SK-N-SH treated with all-trans-retinoic acid at 6 μM for 48 hours (cell line): ENCODE results near the gene GSTP1.

Experiments used
- ATAC-seq: fragments of 200-7000 bp; cut with Tn5 transposase; 3 replicates; pipeline ENCODE4 v1.9.1; 2020; ENCODE audit warnings: mild to moderate bottlenecking, moderate library complexity
- BACH2 ChIP-seq: fragments of 250-450 bp; sonication (Bioruptor Pico); IDR thresholded peaks from 2 replicates; pipeline ENCODE4 v1.9.0; 2021; ENCODE audit warnings: mild to moderate bottlenecking, borderline replicate concordance
- CREB5 ChIP-seq: fragments of 250-450 bp; sonication (Bioruptor Pico); IDR thresholded peaks from 2 replicates; pipeline ENCODE4 v1.5.1; 2020; ENCODE audit warnings: low read depth, mild to moderate bottlenecking, moderate library complexity
- CSRNP3 ChIP-seq: fragments of 250-450 bp; sonication (Bioruptor Pico); IDR thresholded peaks from 2 replicates; pipeline ENCODE4 v1.5.1; 2021; ENCODE audit warnings: mild to moderate bottlenecking, moderate library complexity
- ESRRG ChIP-seq: fragments of 250-450 bp; sonication (Bioruptor Pico); IDR thresholded peaks from 2 replicates; pipeline ENCODE4 v1.6.1; 2021; ENCODE audit warnings: mild to moderate bottlenecking
- GLIS3 ChIP-seq: fragments of 250-450 bp; sonication (Bioruptor Pico); IDR thresholded peaks from 2 replicates; pipeline ENCODE4 v1.5.0; 2020; ENCODE audit warnings: mild to moderate bottlenecking, moderate library complexity
- ISL1 ChIP-seq: fragments of 250-450 bp; sonication (Bioruptor Pico); IDR thresholded peaks from 2 replicates; pipeline ENCODE4 v2.1.2; 2022; ENCODE audit warnings: mild to moderate bottlenecking, moderate library complexity
- OSR1 ChIP-seq: fragments of 250-450 bp; sonication (Bioruptor Pico); IDR thresholded peaks from 2 replicates; pipeline ENCODE4 v1.8.0; 2022; ENCODE audit warnings: moderate library complexity, mild to moderate bottlenecking, inconsistent platforms
- PATZ1 ChIP-seq: fragments of 250-450 bp; sonication (Bioruptor Pico); IDR thresholded peaks from 2 replicates; pipeline ENCODE4 v1.8.0; 2020; ENCODE audit warnings: mild to moderate bottlenecking, moderate library complexity, borderline replicate concordance
- POU6F1 ChIP-seq: fragments of 250-450 bp; sonication (Bioruptor Pico); IDR thresholded peaks from 2 replicates; pipeline ENCODE4 v1.8.0; 2021; ENCODE audit warnings: low read depth, mild to moderate bottlenecking, moderate library complexity, borderline replicate concordance
- PPARA ChIP-seq: fragments of 250-450 bp; sonication (Bioruptor Pico); IDR thresholded peaks from 2 replicates; pipeline ENCODE4 v1.5.0; 2020; ENCODE audit warnings: mild to moderate bottlenecking, borderline replicate concordance
- RARB ChIP-seq: fragments of 250-450 bp; sonication (Bioruptor Pico); IDR thresholded peaks from 2 replicates; pipeline ENCODE4 v1.8.0; 2021; ENCODE audit warnings: mild to moderate bottlenecking, moderate library complexity
- SNAI2 ChIP-seq: fragments of 250-450 bp; sonication (Bioruptor Pico); IDR thresholded peaks from 2 replicates; pipeline ENCODE4 v1.5.0; 2020; ENCODE audit warnings: mild to moderate bottlenecking, moderate library complexity
- TCF4 ChIP-seq: fragments of 250-450 bp; sonication (Bioruptor Pico); IDR thresholded peaks from 2 replicates; pipeline ENCODE4 v1.8.0; 2021; ENCODE audit warnings: mild to moderate bottlenecking, moderate library complexity, borderline replicate concordance
- TOX ChIP-seq: fragments of 250-450 bp; sonication (Bioruptor Pico); IDR thresholded peaks from 2 replicates; pipeline ENCODE4 v1.8.0; 2021; ENCODE audit warnings: mild to moderate bottlenecking, moderate library complexity, borderline replicate concordance
- TSHZ2 ChIP-seq: fragments of 250-450 bp; sonication (Bioruptor Pico); IDR thresholded peaks from 2 replicates; pipeline ENCODE4 v1.5.0; 2020; ENCODE audit warnings: mild to moderate bottlenecking, moderate library complexity
- ZC3H10 ChIP-seq: fragments of 250-450 bp; sonication (Bioruptor Pico); IDR thresholded peaks from 2 replicates; pipeline ENCODE4 v1.5.1; 2021; ENCODE audit warnings: mild to moderate bottlenecking, moderate library complexity
- ZFP30 ChIP-seq: fragments of 450-650 bp; formaldehyde crosslinking; IDR thresholded peaks from 2 replicates; pipeline ENCODE4 v1.5.0; 2022; ENCODE audit warnings: mild to moderate bottlenecking, moderate library complexity
- ZNF565 ChIP-seq: fragments of 450-650 bp; formaldehyde crosslinking; conservative IDR thresholded peaks from 2 replicates; pipeline ENCODE4 v1.5.0; 2020; ENCODE audit warnings: low read depth, mild to moderate bottlenecking, moderate library complexity
- ZNF70 ChIP-seq: fragments of 450-650 bp; formaldehyde crosslinking; IDR thresholded peaks from 2 replicates; pipeline ENCODE4 v1.5.0; 2020; ENCODE audit warnings: mild to moderate bottlenecking, moderate library complexity
- ZNF8 ChIP-seq: fragments of 450-650 bp; formaldehyde crosslinking; IDR thresholded peaks from 2 replicates; pipeline ENCODE4 v1.5.0; 2020; ENCODE audit warnings: mild to moderate bottlenecking, moderate library complexity

GSTP1 gene

GRCh38 chr11:67539550-67539949, 44.1 kb upstream of the GSTP1 start:
- TF ChIP-seq PPARA (CRISPR knock-in tag) (no peak), GLIS3 (CRISPR knock-in tag) (no peak), POU6F1 (no peak), BACH2 (no peak), ISL1 (no peak), TOX (CRISPR knock-in tag) (no peak), ZC3H10 (CRISPR knock-in tag) (no peak), PATZ1 (CRISPR knock-in tag) (no peak), TSHZ2 (CRISPR knock-in tag) (no peak), ZFP30 (CRISPR knock-in tag) (no peak), ESRRG (CRISPR knock-in tag) (no peak), ZNF565 (CRISPR knock-in tag) (no peak), SNAI2 (no peak), OSR1 (CRISPR knock-in tag) (no peak), ZNF70 (no peak), ZNF8 (no peak), RARB (CRISPR knock-in tag) (no peak)
- TF ChIP-seq, all 23 proteins: peak for 0
- ATAC-seq = no peak

- ATAC-seq = no peak
- TF ChIP-seq TCF4 (CRISPR knock-in tag) = no peak
- no peak for TF ChIP-seq ESRRG (CRISPR knock-in tag)
Observed at GRCh38 chr11:67541198-67541597, 42.4 kb upstream of the GSTP1 start.

- TF ChIP-seq ZNF8 = no peak
- no peak for TF ChIP-seq ZC3H10 (CRISPR knock-in tag)
- ATAC-seq = no peak
Observed at GRCh38 chr11:67542169-67542568, 41.4 kb upstream of the GSTP1 start.

GRCh38 chr11:67542971-67543370, 40.6 kb upstream of the GSTP1 start:
- TF ChIP-seq TSHZ2 (CRISPR knock-in tag) = no peak
- no peak for TF ChIP-seq ZNF8
- no peak for TF ChIP-seq GLIS3 (CRISPR knock-in tag)
- no peak for TF ChIP-seq CREB5 (CRISPR knock-in tag)
- TF ChIP-seq CSRNP3 (CRISPR knock-in tag) = no peak
- TF ChIP-seq TCF4 (CRISPR knock-in tag) = no peak
- TF ChIP-seq OSR1 (CRISPR knock-in tag) = no peak
- no peak for ATAC-seq
